Stimulated activated CD4-positive, alpha-beta T cell treated with anti-CD3 and anti-CD28 coated beads, Interleukin-1b, Interleukin-23, amount 100 ng/mL, for 24 hours (primary cell): ENCODE results near the gene TMEM63B.
A peak's percentile ranks its signal among the peaks of the same experiment; 100 is the strongest.
"Not testable (repeated sequence)": the region's sequence is repeated elsewhere in the genome, so short reads cannot be mapped to it uniquely, and the experiment has no call there.

Experiments used
- DNase-seq, 4 experiments: peaks; one replicate each; pipeline ENCODE4 v3.0.0-alpha.2; 2020; ENCODE audit warnings: low read depth in 4 of 4, low spot score in 1 of 4

Gene TMEM63B

DNA sequence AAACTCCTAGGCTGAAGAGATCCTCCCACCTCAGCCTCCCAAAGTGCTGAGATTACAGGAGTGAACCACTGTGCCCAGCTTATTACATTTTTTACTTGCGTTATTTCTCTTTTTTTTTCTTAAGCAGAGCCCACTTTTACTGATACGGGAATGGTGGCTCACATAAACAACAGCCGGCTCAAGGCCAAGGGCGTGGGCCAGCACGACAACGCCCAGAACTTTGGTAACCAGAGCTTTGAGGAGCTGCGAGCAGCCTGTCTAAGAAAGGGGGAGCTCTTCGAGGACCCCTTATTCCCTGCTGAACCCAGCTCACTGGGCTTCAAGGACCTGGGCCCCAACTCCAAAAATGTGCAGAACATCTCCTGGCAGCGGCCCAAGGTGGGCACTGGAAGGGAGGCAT is 41.8 kb downstream of the TMEM63B start:
- DNase-seq: no peak

- DNase-seq: no peak
Measured at GRCh38 chr6:44169886-44170570, 42.7 kb downstream of the TMEM63B start.

DNA sequence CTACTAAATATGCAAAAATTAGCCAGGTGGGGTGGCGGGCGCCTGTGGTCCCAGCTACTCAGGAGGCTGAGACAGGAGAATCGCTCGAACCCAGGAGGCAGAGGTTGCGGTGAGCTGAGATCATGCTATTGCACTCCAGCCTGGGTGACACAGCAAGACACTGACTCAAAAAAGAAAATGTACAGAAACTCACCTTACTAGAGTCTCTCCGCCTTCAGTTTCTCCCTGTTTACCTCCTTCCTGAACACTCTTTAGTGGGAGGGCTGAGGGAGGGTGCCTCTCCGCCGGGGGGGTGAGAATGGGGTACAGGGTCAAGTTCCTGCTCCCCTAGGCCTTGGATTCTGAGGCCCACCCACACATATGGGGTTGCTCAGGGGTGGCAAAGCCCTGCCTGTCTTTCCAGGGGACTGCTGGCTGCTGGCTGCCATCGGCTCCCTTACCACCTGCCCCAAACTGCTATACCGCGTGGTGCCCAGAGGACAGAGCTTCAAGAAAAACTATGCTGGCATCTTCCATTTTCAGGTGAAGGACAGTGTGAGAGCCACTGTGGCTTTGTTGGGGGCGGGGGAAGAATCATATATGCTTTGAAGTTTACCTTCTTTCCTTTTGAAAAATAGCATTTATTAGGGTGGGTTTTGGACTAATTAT is 44.7 kb downstream of the TMEM63B start:
- no peak for DNase-seq

DNA sequence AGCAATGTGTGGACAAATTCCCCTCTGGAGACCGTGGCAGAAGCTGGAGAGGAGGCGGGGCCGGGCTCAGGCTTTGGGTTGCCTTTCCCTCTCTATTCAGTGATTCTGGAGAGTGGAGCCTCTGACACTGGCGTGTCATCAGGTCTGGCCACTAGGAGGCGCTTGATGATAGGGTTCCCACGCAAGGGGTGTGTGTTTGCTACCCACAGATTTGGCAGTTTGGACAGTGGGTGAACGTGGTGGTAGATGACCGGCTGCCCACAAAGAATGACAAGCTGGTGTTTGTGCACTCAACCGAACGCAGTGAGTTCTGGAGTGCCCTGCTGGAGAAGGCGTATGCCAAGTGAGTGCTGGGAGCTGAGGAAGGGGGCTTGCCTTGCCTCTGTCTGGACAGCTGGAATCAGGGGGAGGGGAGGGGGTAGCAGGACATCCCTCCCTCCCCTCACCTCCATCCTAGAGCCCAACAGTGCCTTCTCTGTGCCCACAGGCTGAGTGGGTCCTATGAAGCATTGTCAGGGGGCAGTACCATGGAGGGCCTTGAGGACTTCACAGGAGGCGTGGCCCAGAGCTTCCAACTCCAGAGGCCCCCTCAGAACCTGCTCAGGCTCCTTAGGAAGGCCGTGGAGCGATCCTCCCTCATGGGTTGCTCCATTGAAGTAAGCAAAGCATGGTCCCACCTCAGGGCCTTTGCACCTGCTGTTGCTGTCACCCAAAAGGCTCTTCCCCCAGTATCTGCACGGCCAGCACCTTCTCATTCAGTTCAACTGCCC is 45.6 kb downstream of the TMEM63B start:
- DNase-seq: peak; percentile 67 to 83 (median 70)

DNA sequence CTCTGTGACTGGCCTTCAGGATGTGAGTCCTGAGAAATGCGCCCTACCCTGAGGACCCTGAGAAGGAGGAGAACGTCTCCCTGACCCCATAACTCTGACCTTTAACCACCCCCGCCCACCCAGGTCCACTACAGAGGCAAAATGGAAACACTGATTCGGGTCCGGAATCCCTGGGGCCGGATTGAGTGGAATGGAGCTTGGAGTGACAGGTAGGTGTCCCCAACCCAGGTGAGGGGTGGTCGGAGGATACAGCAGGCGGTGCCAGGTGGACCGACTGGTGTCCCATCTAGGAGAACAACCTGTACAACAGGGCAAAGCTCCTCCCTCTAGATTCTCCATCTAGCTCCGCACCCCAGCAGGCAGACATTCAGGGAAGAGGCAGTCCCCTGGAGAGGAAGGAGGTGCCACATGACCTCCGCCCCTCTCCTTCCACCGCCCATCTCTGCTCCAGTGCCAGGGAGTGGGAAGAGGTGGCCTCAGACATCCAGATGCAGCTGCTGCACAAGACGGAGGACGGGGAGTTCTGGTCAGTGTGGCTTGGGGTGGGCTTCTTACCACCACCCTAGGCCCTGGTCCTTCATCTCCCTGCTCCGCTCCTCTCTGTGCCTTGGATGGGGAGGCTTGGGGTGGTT is 48.9 kb downstream of the TMEM63B start:
- DNase-seq: no peak

- DNase-seq: no peak
Measured at GRCh38 chr6:44176762-44177509, 49.6 kb downstream of the TMEM63B start.

DNA sequence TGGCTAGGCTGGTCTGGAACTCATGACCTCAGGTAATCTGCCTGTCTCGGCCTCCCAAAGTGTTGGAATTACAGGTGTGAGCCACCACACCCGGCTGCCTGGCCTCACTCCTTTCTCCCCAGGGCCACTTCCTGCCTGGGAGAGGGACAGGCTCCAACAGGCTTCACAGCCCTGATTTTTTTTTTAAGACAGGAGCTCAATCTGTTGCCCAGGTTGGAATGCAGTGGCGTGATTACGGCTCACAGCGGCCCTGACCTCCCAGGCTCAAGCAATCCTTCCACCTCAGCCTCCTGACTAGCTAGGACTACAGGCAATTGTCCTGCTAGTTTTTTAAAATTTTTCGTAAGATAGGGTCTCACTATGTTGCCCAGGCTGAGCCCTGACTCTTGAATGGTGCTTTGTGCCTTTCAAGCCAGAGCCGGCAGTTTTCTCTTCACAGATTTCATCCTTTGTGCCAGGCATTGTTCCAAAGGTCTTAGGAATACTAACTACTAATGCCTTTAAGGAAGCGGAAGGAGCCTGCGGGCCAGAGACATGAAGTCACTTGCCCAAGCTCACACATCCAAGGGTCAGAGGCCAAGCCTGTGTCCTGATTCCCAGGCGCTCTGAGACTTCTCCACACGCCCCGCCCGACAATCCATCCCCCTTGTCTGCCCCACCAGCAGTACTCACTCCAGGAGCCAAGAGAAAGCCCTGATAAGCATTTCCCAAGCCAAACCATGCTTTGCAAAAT is 50.5 kb downstream of the TMEM63B start:
- DNase-seq: no peak

- DNase-seq: no peak
Measured at GRCh38 chr6:44178424-44179071, 51.2 kb downstream of the TMEM63B start.

DNA sequence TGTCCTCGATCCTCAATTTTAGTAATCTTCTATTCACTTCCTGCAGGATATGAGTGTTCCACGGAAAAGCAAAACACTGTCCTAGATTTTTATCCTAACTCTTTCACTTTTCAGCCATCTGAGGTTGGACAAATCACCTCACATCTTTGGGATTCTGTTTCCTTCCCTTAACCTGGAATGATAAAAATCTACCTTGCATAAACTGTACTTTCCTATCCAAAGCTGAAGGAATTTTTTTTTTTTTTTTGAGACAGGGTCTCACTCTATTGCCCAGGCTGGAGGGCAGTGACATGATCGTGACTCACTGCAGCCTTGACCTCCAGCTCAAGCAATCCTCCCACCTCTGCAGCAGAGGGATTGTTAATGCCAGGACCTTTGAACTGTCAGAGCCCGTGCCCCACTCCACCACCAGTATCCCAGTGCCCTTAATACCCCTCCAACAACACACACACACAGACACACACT is 51.8 kb downstream of the TMEM63B start:
- DNase-seq: no peak

DNA sequence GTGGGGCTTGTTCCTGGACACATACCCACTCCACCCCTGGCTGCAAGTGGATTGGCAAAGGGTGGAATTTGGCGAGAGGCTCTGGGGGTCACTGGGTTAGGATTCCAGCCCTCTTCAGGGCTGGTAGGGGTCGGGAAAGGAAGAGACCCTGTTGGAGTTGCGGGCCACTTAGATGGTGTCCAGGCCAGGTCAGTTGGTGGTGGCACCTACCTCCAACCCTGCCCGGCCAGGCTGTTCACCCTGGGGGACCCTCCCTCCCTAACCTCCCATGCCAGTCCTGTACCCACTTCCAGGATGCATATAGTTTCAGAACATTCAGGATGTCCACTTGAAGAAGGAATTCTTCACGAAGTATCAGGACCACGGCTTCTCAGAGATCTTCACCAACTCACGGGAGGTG is 52.3 kb downstream of the TMEM63B start:
- DNase-seq: no peak

DNA sequence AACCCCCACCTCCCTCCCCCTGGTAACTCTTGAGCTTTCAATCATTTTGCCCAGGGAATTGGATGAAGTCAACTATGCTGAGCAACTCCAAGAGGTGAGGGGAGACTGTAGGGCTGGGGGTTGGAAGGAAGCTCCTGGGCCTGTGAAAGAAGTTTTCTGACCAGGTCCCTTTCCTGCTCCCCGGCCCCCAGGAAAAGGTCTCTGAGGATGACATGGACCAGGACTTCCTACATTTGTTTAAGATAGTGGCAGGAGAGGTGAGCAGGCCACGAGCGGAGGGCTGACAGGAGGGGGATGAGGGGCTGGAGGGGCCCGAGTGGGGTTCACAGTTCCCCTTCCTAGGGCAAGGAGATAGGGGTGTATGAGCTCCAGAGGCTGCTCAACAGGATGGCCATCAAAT is 53.1 kb downstream of the TMEM63B start:
- DNase-seq: no peak

GRCh38 chr6:44180886-44181285 is 53.5 kb downstream of the TMEM63B start:
- DNase-seq: no peak

- not testable (repeated sequence) for DNase-seq
Measured at GRCh38 chr6:44181784-44182183, 54.4 kb downstream of the TMEM63B start.

- no peak for DNase-seq
Measured at GRCh38 chr6:44182911-44183390, 55.6 kb downstream of the TMEM63B start.

DNA sequence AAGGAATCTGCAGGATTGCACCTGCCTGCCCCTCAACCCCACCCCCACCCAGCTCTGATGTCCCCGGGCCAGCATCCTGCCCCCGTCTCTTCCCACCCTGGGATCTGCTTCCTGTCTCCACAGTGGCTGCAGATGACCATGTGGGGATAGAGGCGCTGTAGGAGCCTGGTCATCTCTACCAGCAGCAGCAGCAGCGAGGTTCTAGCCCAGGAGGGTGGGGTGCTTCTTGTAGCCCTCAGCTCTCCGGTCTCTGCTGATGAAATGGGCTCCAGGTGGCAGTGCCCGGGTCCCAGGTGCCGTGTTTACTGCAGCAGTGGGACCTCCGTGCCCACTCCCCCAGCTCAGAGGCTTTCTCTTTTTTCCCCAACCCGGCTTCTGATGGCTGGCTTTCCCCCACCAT is 56.4 kb downstream of the TMEM63B start:
- DNase-seq: no peak

DNA sequence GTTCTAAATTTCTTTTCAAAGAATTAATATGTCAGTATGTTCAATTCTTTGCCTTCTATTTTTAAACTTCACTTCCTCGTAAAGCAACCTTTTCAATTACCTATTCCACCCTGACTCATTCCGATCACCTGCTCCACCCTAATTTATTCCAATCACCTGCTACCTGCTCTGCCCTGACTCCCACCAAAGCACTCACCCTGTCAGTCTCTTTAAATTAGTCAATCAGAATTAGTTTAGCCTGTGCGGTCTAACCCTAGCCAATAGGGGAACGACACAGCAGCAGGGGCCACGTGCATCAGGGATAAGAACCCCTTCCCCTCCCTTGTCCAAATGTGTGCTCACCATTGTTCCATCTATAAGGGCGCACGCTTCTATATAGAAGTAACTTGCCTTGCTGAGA is 58.0 kb downstream of the TMEM63B start:
- DNase-seq: not testable (repeated sequence)

GRCh38 chr6:44185953-44186634 is 58.7 kb downstream of the TMEM63B start:
- no peak for DNase-seq

GRCh38 chr6:44186635-44187025 is 59.3 kb downstream of the TMEM63B start:
- DNase-seq: no peak

- DNase-seq: no peak
Measured at GRCh38 chr6:44188819-44189218, 61.5 kb downstream of the TMEM63B start.
